ENCODE results near the gene PLA2G4A. TPM values are rescaled to one million over a fixed set of nuclear protein-coding genes. Genes with fewer than 3 reads are reported as not detected.

PLA2G4A gene
- total and polyA plus RNA-seq, 2 donors (not counting 3 experiments of a cell fraction or from before 2014, with no cell fraction given) = 8.2 to 13.3 TPM

DNA sequence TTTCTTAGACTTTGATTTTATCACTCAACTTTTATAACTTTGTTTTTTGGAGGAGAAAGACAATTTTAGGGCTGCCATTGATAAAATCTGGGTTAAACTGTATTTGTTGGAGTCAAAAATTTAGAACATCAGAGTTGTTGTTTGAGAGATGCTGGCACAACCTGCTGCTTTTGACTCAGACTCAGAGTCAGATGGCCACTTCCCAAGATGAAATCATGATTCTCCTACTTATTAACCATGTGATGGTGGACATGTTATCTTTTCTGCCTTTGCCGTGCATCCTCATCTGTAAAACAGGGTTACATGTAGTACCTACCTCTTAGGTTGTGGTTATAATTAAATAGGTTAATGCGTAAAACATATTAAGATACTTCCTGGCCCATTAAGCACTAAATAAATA is 71.2 kb downstream of the PLA2G4A start:
- Histone ChIP-seq H3K4me3 (replicated peaks in 1 of 3; ENCODE audit: insufficient read depth in 1 of 3, low read depth in 1 of 3, low read length in 3 of 3) (no peak overlapping the region), H3K4me1 (ENCODE audit: control insufficient read depth, extremely low read depth, insufficient read depth, low read length) (peaks cover 5% of the 10 kb centered on the region), H3K9me3 (replicated peaks; ENCODE audit: control insufficient read depth, insufficient read depth, low read length) (no peaks in the 10 kb centered on the region), H2AFZ (ENCODE audit: low read depth, low read length) (no peak overlapping the region), H3K27me3 (ENCODE audit: control insufficient read depth in 2 of 2, insufficient read depth in 2 of 2, low read length in 2 of 2) (no peaks in the 10 kb centered on the region), H3K27ac (ENCODE audit: insufficient read depth, low read depth, low read length) (no peak overlapping the region), H3K79me2 (ENCODE audit: control insufficient read depth, insufficient read depth, low read length) (no peaks in the 10 kb centered on the region), H3K9me1 (replicated peaks; ENCODE audit: control insufficient read depth, extremely low read depth, insufficient read depth, low read length) (no peaks in the 10 kb centered on the region), H3K4me2 (ENCODE audit: insufficient read depth, low read length) (no peak overlapping the region), H3K36me3 (ENCODE audit: control insufficient read depth in 2 of 2, extremely low read depth in 1 of 2, insufficient read depth in 2 of 2, low read length in 2 of 2) (no peaks in the 10 kb centered on the region), H3K9ac (replicated peaks; ENCODE audit: extremely low read depth, insufficient read depth, low read length) (no peak overlapping the region), H4K20me1 (replicated peaks; ENCODE audit: control insufficient read depth, extremely low read depth, insufficient read depth, low read length) (no peaks in the 10 kb centered on the region)
- POLR2A ChIA-PET = no interaction called here
- FAIRE-seq = no peak
- intact Hi-C loops (cut with micrococcal nuclease) = no loop called here
- DNase-seq (ENCODE audit: low read depth, low spot score) = no peak
- dilution Hi-C loops (cut with MboI; ENCODE audit: extremely low pct_ligation_motif_present, low sequenced_read_pairs) = no loop called here
- TF ChIP-seq GATA2 (IDR thresholded peaks at IDR 0.05; ENCODE audit: insufficient read depth, insufficient read length, low read depth, low read length) = no peak
- no peak for TF ChIP-seq JUN (IDR thresholded peaks at IDR 0.05; ENCODE audit: borderline replicate concordance, insufficient read depth, insufficient read length, low read depth)
- TF ChIP-seq, protein P1, sequence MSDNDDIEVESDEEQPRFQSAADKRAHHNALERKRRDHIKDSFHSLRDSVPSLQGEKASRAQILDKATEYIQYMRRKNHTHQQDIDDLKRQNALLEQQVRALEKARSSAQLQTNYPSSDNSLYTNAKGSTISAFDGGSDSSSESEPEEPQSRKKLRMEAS (IDR thresholded peaks at IDR 0.05; ENCODE audit: insufficient read depth, insufficient read length) = no peak
- TF ChIP-seq EZH2 (IDR thresholded peaks at IDR 0.05; ENCODE audit: borderline replicate concordance, low read depth, low read length, severe bottlenecking) = no peak
- no peak for TF ChIP-seq CTCF (IDR thresholded peaks at IDR 0.05; ENCODE audit: extremely low read depth in 1 of 2, insufficient read depth in 1 of 2, low read depth in 1 of 2, low read length in 2 of 2)
- no peak for TF ChIP-seq POLR2AphosphoS5 (IDR thresholded peaks at IDR 0.05; ENCODE audit: insufficient read depth, low read depth, low read length)
- TF ChIP-seq POLR2A (IDR thresholded peaks at IDR 0.05; ENCODE audit: low read depth, low read length) = no peak
- no peak for TF ChIP-seq MYC (IDR thresholded peaks at IDR 0.05; ENCODE audit: low read depth, low read length)
- no peak for TF ChIP-seq FOS (IDR thresholded peaks at IDR 0.05; ENCODE audit: borderline replicate concordance, insufficient read depth, low read length)
- BruUV-seq (replicated peaks) = no TSS peak
- CTCF ChIA-PET = no interaction called here
